ENCODE results near the gene AKAP13. TPM values are rescaled to one million over a fixed set of nuclear protein-coding genes. Genes with fewer than 3 reads are reported as not detected.
A peak's percentile ranks its signal among the peaks of the same experiment; 100 is the strongest.
"Not testable (repeated sequence)": the region's sequence is repeated elsewhere in the genome, so short reads cannot be mapped to it uniquely, and the experiment has no call there.

AKAP13 gene, protein sequence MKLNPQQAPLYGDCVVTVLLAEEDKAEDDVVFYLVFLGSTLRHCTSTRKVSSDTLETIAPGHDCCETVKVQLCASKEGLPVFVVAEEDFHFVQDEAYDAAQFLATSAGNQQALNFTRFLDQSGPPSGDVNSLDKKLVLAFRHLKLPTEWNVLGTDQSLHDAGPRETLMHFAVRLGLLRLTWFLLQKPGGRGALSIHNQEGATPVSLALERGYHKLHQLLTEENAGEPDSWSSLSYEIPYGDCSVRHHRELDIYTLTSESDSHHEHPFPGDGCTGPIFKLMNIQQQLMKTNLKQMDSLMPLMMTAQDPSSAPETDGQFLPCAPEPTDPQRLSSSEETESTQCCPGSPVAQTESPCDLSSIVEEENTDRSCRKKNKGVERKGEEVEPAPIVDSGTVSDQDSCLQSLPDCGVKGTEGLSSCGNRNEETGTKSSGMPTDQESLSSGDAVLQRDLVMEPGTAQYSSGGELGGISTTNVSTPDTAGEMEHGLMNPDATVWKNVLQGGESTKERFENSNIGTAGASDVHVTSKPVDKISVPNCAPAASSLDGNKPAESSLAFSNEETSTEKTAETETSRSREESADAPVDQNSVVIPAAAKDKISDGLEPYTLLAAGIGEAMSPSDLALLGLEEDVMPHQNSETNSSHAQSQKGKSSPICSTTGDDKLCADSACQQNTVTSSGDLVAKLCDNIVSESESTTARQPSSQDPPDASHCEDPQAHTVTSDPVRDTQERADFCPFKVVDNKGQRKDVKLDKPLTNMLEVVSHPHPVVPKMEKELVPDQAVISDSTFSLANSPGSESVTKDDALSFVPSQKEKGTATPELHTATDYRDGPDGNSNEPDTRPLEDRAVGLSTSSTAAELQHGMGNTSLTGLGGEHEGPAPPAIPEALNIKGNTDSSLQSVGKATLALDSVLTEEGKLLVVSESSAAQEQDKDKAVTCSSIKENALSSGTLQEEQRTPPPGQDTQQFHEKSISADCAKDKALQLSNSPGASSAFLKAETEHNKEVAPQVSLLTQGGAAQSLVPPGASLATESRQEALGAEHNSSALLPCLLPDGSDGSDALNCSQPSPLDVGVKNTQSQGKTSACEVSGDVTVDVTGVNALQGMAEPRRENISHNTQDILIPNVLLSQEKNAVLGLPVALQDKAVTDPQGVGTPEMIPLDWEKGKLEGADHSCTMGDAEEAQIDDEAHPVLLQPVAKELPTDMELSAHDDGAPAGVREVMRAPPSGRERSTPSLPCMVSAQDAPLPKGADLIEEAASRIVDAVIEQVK (N-terminal part only)
- 346 TPM for total RNA-seq

DNA sequence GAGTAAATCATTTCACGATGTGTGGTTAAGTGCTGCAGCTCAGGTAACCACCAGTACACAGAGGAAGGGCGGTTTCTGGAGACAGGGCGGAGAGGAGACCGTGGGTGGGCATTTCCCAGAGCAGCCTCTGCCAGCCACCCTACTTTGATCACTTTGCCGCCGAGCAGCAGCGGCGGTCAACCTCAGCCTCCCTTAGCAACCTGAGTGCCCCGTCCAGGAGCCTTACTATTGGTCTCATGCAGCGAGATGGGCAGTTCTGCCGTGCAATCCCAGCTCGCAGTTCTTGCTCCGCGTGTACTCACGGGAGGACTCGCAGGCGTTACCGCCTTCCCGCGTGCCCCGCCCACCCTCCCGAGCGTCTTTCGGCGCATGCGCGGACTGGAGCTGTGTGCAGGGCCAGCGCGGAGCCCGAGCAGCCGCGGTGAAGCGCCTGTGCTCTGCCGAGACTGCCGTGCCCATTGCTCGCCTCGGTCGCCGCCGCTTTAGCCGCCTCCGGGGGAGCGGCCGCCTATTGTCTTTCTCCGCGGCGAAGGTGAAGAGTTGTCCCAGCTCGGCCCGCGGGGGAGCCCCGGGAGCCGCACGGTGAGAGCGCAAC lies at the start of gene AKAP13:
Gene AKAP13, plus strand, starts transcription at position 387 of the 595 bp plus-strand sequence. CDS start 105,118 bp downstream, outside the sequence.
- Histone ChIP-seq H3K27me3 (ENCODE audit: insufficient read depth, low read length) (no peaks in the 10 kb centered on the region), H3K4me3 (ENCODE audit: low read length) (peak within 1 kb of the TSS; percentile 48), H3K9me3 (ENCODE audit: low read depth, low read length) (no peaks in the 10 kb centered on the region), H3K4me1 (ENCODE audit: insufficient read depth, low read length) (peaks cover 28% of the 10 kb centered on the region)

DNA sequence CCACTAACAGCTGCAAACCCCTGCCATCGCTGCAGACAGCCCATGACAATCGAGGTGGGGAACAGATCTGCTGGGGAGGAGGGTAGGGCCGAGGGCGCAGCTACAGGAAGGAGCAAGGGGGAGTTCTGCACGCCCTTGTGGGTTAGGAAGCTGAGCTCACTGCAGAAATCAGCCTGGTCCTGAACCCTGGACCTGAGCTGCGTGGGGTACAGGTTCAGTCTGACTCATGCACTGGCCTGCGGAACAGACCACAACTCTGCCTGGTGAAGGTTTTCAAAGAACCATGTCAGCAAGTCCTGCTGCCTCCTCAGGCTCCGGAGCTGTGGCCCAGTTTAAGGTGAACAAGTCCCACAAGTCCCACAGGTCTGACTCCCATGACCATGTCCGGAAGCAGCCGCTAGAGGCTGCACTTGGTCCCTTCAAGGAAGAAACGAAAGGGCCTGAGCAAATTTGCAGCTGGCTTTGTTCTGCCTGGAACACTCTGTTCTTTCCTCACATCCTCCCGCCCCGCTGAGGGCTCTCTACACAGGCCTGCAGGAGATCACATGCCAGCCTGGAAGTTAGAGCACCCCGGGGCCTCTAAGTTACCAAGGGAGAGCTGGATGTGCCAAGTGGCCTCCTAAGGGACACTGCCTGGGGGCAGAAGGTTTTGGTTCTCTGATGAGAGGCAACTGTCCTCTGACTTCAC lies 49.4 kb upstream of the AKAP13 start:
- H3K9me3 ChIP-seq (ENCODE audit: low read depth, low read length), result no peaks in the 10 kb centered on the region
- H3K4me1 ChIP-seq (ENCODE audit: insufficient read depth, low read length), result peaks cover 33% of the 10 kb centered on the region
- H3K27me3 ChIP-seq (ENCODE audit: insufficient read depth, low read length), result no peaks in the 10 kb centered on the region
- no peak overlapping the region for H3K4me3 ChIP-seq (ENCODE audit: low read length)

DNA sequence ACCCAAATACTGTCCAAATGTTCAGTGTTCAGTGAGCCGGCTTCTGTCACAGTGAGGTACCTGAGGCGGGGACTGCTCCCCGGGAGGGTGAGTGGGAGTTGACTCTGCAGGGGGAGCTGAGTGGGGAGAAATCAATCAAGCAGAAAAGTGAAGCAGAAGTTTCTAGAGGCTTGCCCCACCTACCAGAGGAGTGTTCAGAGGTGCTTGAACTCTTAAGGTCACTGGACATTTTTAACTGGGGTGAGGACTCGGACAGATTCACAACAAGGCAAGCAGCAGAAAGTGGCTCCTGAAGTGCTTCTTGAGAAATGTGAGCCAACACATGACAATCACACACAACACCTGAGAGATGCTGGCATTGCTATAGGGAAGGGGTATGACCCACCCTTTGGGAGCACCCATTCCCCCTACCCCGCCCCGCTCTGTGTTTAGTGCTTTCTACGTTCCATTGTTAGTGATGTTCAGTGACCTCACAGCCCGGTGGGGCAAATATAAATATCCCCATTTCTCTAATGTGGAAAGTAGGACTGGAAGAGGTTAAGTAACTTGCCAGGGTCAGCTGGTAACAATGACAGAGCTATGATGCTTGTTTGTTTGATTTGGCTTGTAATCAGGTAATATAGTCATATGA lies 48.6 kb upstream of the AKAP13 start:
- peaks cover 33% of the 10 kb centered on the region for H3K4me1 ChIP-seq (ENCODE audit: insufficient read depth, low read length)
- H3K27me3 ChIP-seq (ENCODE audit: insufficient read depth, low read length), result no peaks in the 10 kb centered on the region
- H3K4me3 ChIP-seq (ENCODE audit: low read length), result no peak overlapping the region
- H3K9me3 ChIP-seq (ENCODE audit: low read depth, low read length), result no peaks in the 10 kb centered on the region

DNA sequence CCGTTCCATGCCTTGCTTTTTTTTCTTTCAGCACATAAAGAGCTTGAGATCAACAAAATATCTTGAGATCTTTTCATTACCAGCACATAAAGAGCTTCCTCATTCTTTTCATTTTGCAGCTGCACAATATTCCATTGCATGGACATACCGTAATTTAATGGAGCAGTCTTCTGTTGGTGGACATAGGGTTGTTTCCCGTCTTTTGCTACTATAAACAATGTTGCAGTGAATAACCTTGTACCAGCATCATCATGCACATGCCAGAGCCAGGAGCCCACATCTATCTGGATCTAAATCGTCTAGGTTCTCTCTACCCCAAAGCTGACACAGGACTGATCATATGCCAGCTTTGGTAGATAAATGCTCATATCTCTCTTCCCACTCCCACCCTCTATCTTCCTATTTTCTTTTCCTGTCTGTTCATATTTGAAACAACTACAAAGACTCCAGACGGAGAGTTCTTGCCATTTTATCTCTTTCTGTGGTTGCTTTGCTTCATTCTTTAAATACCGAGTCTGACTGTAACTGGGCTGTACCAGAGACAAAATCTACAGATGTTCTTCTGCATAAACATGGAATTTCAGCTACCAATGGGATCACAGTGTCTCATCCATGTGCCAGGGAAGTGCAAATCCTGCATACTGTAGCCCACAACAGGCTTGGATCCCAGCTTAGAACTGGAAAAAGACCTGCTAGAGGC lies 47.1 kb upstream of the AKAP13 start:
- Histone ChIP-seq H3K9me3 (ENCODE audit: low read depth, low read length) (no peaks in the 10 kb centered on the region), H3K4me3 (ENCODE audit: low read length) (no peak overlapping the region), H3K27me3 (ENCODE audit: insufficient read depth, low read length) (no peaks in the 10 kb centered on the region), H3K4me1 (ENCODE audit: insufficient read depth, low read length) (peaks cover 33% of the 10 kb centered on the region)

DNA sequence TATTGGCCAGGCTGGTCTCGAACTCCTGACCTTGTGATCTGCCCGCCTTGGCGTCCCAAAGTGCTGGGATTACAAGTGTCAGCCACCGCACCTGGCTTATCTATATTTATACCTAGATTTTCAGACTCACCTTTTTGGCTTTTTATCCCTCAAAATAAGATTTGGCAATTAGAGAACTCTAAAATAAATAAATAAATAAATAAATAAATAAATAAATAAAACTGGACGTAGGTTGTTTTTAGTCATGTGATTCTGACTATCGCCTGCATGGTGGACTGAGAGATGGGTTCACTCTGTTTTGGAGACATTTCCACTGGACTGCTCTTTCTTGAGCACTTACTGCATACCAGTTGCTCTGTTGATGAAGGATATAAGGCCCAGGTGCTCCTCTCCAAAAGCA lies 46.2 kb upstream of the AKAP13 start:
- no peak overlapping the region for H3K4me3 ChIP-seq (ENCODE audit: low read length)
- H3K9me3 ChIP-seq (ENCODE audit: low read depth, low read length), result no peaks in the 10 kb centered on the region
- H3K4me1 ChIP-seq (ENCODE audit: insufficient read depth, low read length), result peaks cover 23% of the 10 kb centered on the region

DNA sequence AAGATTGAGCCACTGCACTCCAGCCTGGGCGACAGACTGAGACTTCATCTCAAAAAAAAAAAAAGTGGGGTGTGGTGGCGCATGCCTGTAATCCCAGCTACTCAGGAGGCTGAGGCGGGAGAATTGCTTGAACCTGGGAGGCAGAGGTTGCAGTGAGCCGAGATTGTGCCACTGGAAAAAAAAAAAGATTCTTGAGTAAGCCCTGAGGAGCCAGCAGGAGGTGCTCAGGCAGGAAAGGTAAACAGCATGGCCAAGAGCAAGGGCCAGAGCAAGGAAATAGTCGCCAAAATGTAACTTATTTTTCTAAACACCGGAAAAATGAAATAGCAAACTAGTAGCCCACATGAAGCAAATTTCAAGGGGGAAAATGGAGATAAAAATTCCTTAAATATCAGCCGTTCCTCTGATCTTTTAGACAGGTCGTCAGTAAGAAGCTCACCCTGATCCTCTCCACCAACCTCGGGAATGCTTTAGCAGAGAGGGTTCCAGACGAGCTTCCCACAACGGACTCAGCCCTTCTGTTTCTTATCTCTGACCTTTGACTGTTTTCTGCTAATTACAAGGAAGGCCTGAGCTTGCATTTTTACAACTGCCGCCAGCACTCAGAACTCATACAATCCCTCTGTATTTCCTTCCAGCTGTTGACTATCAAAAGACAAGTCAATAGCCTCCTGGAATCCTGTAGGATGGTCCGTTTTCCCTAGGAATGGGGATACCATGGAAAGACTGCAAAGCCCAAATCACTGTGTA lies 45.0 kb upstream of the AKAP13 start:
- H3K4me1 ChIP-seq (ENCODE audit: insufficient read depth, low read length), result peaks cover 16% of the 10 kb centered on the region

More for the DNA sequence above, 46.2 kb upstream of the AKAP13 start:
- H3K27me3 ChIP-seq (ENCODE audit: insufficient read depth, low read length), result no peaks in the 10 kb centered on the region

DNA sequence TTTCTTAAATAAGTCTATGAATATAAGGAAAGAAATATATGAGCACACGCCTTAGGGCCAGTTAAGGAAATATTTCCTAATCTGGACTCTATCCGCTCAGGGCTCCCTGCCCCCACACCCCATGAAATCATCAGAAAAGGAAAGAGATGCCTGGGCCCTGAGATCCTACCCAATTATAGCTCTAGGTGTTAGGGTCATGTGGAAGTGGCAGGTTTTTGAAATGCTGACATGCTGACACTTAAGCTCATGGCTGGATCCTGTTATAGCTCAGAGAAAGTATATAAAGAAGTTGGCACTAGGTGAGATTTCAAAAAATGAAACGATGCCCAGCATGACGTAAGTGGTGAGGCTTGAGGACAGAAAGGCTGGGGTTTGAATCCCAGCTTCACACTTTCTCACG lies 43.5 kb upstream of the AKAP13 start:
- H3K4me1 ChIP-seq (ENCODE audit: insufficient read depth, low read length), result peaks cover under 1% of the 10 kb centered on the region

More for the DNA sequence above, 45.0 kb upstream of the AKAP13 start:
- Histone ChIP-seq H3K9me3 (ENCODE audit: low read depth, low read length) (no peaks in the 10 kb centered on the region), H3K4me3 (ENCODE audit: low read length) (no peak overlapping the region), H3K27me3 (ENCODE audit: insufficient read depth, low read length) (no peaks in the 10 kb centered on the region)

DNA sequence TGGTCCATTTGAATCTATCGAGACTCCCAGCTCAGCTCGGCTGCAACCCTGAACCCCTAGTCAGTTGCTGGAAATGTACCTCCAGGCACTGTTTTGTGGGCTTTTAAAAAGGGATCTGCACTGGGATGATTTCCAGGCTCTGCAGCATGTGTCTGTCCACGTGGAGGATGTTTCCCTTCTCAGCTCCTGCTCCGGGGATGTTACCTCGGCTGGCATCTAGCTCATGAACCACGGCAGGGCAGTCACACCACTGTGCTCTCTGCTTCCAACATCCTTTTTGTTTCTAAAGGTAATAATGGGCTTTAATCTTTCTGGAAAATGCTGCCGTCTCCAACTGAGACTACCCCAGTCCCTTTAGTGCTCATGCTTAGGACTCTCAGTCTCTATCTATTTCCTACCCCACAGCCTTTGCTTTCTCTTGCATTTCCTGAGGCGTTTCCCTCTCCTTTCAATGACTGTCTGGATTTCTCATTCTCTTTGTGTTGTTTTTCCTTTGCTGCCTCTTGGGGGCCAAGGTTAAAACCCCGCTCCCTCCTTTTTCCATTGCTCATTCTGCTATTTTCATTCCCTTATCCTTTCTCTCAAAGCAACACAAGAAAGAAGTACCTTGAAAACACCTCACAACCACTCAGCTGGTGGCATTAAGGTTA lies 42.9 kb upstream of the AKAP13 start:
- H3K9me3 ChIP-seq (ENCODE audit: low read depth, low read length), result no peaks in the 10 kb centered on the region
- no peaks in the 10 kb centered on the region for H3K27me3 ChIP-seq (ENCODE audit: insufficient read depth, low read length)
- H3K4me3 ChIP-seq (ENCODE audit: low read length), result no peak overlapping the region
- H3K4me1 ChIP-seq (ENCODE audit: insufficient read depth, low read length), result no peaks in the 10 kb centered on the region

More for the DNA sequence above, 43.5 kb upstream of the AKAP13 start:
- Histone ChIP-seq H3K4me3 (ENCODE audit: low read length) (no peak overlapping the region), H3K9me3 (ENCODE audit: low read depth, low read length) (no peaks in the 10 kb centered on the region), H3K27me3 (ENCODE audit: insufficient read depth, low read length) (no peaks in the 10 kb centered on the region)

DNA sequence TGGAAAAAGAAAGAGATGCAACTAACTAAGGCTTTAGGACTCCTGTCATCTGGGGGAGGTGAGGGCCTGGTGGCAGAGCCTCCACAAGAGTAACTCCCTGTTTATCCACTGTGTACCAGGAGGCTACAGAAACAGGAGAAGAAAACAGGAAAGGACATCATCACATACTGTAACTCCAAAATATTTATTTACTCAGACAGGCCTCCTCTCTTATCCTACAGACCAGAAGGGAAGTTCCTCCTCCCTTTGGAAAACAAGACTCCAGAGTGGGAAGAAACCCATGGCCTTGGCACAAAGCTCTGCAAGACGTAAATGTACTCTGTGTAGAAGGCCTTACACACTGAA lies 40.1 kb upstream of the AKAP13 start:
- Histone ChIP-seq H3K4me3 (ENCODE audit: low read length) (no peak overlapping the region), H3K9me3 (ENCODE audit: low read depth, low read length) (no peaks in the 10 kb centered on the region), H3K27me3 (ENCODE audit: insufficient read depth, low read length) (no peaks in the 10 kb centered on the region), H3K4me1 (ENCODE audit: insufficient read depth, low read length) (no peaks in the 10 kb centered on the region)

DNA sequence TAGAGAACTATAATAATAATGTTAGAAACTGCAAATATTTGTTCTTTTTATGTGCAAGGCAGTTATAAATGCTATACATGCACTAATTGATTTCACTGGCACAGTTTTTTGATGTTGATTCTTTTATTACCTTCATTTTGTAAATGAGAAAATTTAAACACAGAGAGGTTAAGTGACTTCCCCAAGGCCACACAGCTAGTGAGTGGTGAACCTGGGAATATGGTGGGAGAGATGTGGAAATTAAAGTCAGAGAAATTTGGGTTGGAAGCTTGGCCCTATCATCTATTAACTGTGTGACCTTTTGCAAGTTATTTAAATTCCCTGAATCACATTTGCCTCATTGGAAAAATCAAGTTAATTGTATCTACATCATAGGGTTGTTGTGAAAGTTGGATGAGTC lies 39.6 kb upstream of the AKAP13 start:
- H3K4me3 ChIP-seq (ENCODE audit: low read length), result no peak overlapping the region
- H3K27me3 ChIP-seq (ENCODE audit: insufficient read depth, low read length), result no peaks in the 10 kb centered on the region
- no peaks in the 10 kb centered on the region for H3K4me1 ChIP-seq (ENCODE audit: insufficient read depth, low read length)
- H3K9me3 ChIP-seq (ENCODE audit: low read depth, low read length), result no peaks in the 10 kb centered on the region

DNA sequence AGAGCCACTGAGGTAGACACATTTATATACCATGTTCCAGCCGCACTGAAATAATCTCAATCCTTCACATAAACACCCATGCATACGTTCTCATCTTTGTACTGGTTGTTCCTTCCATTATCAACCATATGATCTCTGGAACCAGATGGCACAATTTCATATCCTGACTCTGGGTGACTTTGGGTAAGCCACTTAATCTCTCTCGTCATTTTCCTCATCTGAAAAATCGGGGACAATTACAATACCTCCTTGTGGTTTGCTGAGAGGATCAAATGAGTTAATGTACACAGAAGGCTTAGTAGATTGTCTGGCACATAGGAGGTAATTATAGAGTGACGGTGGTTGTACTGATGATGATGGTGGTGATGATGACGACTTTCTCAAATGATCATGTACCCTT lies 38.2 kb upstream of the AKAP13 start:
- not testable (repeated sequence) for H3K4me3 ChIP-seq (ENCODE audit: low read length); H3K27me3 ChIP-seq (ENCODE audit: insufficient read depth, low read length); H3K9me3 ChIP-seq (ENCODE audit: low read depth, low read length); H3K4me1 ChIP-seq (ENCODE audit: insufficient read depth, low read length)

DNA sequence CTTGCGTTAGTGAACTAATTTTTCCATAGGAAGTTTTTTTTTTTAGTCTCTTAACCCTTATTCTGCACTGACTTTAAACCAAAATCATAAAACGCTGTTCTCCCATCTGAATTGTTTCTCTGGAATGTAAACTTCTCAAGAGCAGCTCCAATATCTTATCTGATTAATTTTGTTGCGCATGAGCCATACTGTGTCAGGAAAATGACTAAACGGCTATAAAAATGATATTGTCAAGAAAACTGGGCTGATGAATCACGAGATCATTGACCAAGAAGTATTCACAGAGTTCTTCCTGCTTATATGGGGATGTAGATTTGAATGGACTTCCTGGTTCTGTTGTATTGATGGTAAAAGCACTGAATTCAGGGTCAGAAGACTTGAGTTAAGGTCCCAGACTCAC lies 37.0 kb upstream of the AKAP13 start:
- H3K4me1 ChIP-seq (ENCODE audit: insufficient read depth, low read length); H3K4me3 ChIP-seq (ENCODE audit: low read length); H3K9me3 ChIP-seq (ENCODE audit: low read depth, low read length); H3K27me3 ChIP-seq (ENCODE audit: insufficient read depth, low read length): not testable (repeated sequence)
